Neural cell (in vitro differentiated cells): ENCODE measurements around the gene FRRS1L. TPM values are rescaled to one million over a fixed set of nuclear protein-coding genes. Genes with fewer than 3 reads are reported as not detected.

Source experiments
- H2AFZ ChIP-seq: fragments of 200-600, 300-800 bp; sonication (generic), shearing (Covaris generic); 2 replicates; pipeline ENCODE4 v1.6.0; 2014; ENCODE audit warnings: low read depth, mild to moderate bottlenecking, antibody characterized with exemption, low read length, moderate library complexity
- H3F3A ChIP-seq: fragments of 200-600 bp; shearing (Covaris generic); 2 replicates; pipeline ENCODE4 v1.6.1; 2016; ENCODE audit warnings: mild to moderate bottlenecking, moderate library complexity, mixed read lengths, antibody characterized with exemption, low read length; ENCODE audit not compliant: insufficient read depth, poor library complexity, severe bottlenecking
- H3K27ac ChIP-seq: fragments of 200-600, 300-800 bp; sonication (generic), shearing (Covaris generic); 2 replicates; pipeline ENCODE4 v1.5.1; 2014; ENCODE audit warnings: mild to moderate bottlenecking, low read length, moderate library complexity
- H3K27me3 ChIP-seq: fragments of 300-800, 200-600 bp; sonication (generic), shearing (Covaris generic); 2 replicates; pipeline ENCODE4 v1.6.0; 2014; ENCODE audit warnings: mild to moderate bottlenecking, low read depth, low read length, moderate library complexity; ENCODE audit not compliant: insufficient read depth
- H3K36me3 ChIP-seq: fragments of 300-800, 200-600 bp; sonication (generic), shearing (Covaris generic); 2 replicates; pipeline ENCODE4 v1.5.1; 2014; ENCODE audit warnings: mild to moderate bottlenecking, antibody characterized with exemption, low read length, moderate library complexity; ENCODE audit not compliant: insufficient read depth
- H3K4me2 ChIP-seq: fragments of 300-800, 200-600 bp; sonication (generic), shearing (Covaris generic); 2 replicates; pipeline ENCODE4 v1.6.0; 2014; ENCODE audit warnings: mild to moderate bottlenecking, low read length
- H3K4me3 ChIP-seq: fragments of 300-800, 200-600 bp; sonication (generic), shearing (Covaris generic); 2 replicates; pipeline ENCODE4 v1.5.1; 2014; ENCODE audit warnings: mild to moderate bottlenecking, low read length, moderate library complexity
- H3K79me2 ChIP-seq: fragments of 200-600 bp; shearing (Covaris generic); replicated peaks from 2 replicates; pipeline ENCODE4 v1.6.0; 2014; ENCODE audit warnings: mild to moderate bottlenecking, low read length, moderate library complexity; ENCODE audit not compliant: insufficient read depth
- H3K9ac ChIP-seq: fragments of 300-800, 200-600 bp; sonication (generic), shearing (Covaris generic); 2 replicates; pipeline ENCODE4 v1.6.1; 2016; ENCODE audit warnings: mild to moderate bottlenecking, low read length, mixed read lengths
- H3K9me2 ChIP-seq: fragments of 200-600 bp; shearing (Covaris generic); 2 replicates; pipeline ENCODE4 v1.6.1; 2016; ENCODE audit warnings: mild to moderate bottlenecking, low read length, mixed read lengths; ENCODE audit not compliant: insufficient read depth
- H3K9me3 ChIP-seq: fragments of 200-600, 300-800 bp; sonication (generic), shearing (Covaris generic); 2 replicates; pipeline ENCODE4 v1.6.1; 2016; ENCODE audit warnings: mild to moderate bottlenecking, mixed run types, low read length, moderate library complexity, mixed read lengths
- H4K20me1 ChIP-seq: fragments of 200-600 bp; shearing (Covaris generic); 2 replicates; pipeline ENCODE4 v1.6.1; 2016; ENCODE audit warnings: mild to moderate bottlenecking, mixed run types; ENCODE audit not compliant: insufficient read depth
- EP300 ChIP-seq: fragments of 450-650 bp; conservative IDR thresholded peaks from 2 replicates; pipeline ENCODE4 v1.6.1; 2014; ENCODE audit warnings: antibody characterized with exemption, mild to moderate bottlenecking, moderate library complexity; ENCODE audit not compliant: poor library complexity, severe bottlenecking
- EZH2 ChIP-seq: fragments of 200-600, 300-800 bp; shearing (Covaris generic), sonication (generic); IDR thresholded peaks from 2 replicates; pipeline ENCODE4 v1.6.1; 2014; ENCODE audit warnings: antibody characterized with exemption, low read length, borderline replicate concordance, mild to moderate bottlenecking; ENCODE audit not compliant: insufficient read depth, poor library complexity, severe bottlenecking
- MXI1 ChIP-seq: fragments of 450-650 bp; conservative IDR thresholded peaks from 2 replicates; pipeline ENCODE4 v1.6.1; 2014; ENCODE audit warnings: antibody characterized with exemption, mild to moderate bottlenecking; ENCODE audit not compliant: poor library complexity, severe bottlenecking
- POLR2AphosphoS5 ChIP-seq: IDR thresholded peaks from 2 replicates; pipeline ENCODE4 v1.6.1; 2012
- RAD21 ChIP-seq: fragments of 450-650 bp; conservative IDR thresholded peaks from 2 replicates; pipeline ENCODE4 v1.6.1; 2014; ENCODE audit warnings: antibody characterized with exemption, mild to moderate bottlenecking, moderate library complexity
- SMC3 ChIP-seq: fragments of 450-650 bp; conservative IDR thresholded peaks from 2 replicates; pipeline ENCODE4 v1.6.1; 2014; ENCODE audit warnings: antibody characterized with exemption, mild to moderate bottlenecking, moderate library complexity; ENCODE audit not compliant: poor library complexity
- TAF1 ChIP-seq: IDR thresholded peaks from 2 replicates; pipeline ENCODE4 v1.6.1; 2012; ENCODE audit warnings: low read depth
- polyA plus RNA-seq: library from polyadenylated mRNA; depleted of rRNA; stranded (reverse); fragments of >200 nt; gene quantifications from 2 replicates; pipeline ENCODE4 v1.2.3, GENCODE V29; 2014
- TF ChIP-seq, protein P1 (sequence below): fragments of 450-650 bp; IDR thresholded peaks from 2 replicates; pipeline ENCODE4 v1.5.1; 2014; ENCODE audit warnings: antibody characterized with exemption, mild to moderate bottlenecking, moderate library complexity; ENCODE audit not compliant: poor library complexity, severe bottlenecking
- TF ChIP-seq, protein P2 (sequence below): IDR thresholded peaks from 2 replicates; pipeline ENCODE4 v1.6.1; 2012; ENCODE audit warnings: borderline replicate concordance

FRRS1L gene
- polyA plus RNA-seq, 1 donor from 2014 or later: 20.4 TPM

DNA sequence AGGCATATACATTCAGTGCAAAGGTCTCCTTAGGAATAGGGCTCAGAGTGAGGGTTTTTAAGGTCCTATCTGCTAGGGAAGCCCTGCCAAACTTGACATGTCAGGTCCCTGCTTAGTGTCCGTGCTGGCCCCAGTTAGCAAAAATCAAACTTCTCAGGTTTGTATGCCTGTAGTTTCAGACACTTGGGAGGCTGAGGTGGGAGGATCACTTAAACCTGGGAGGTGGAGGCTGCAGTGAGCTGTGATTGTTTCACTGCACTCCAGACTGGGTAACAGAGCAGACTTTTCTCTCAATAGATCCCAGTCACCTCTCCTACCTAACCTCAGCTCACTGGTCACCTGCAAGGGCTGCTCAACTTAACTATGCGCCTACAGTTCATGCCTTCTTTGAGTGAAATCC, 28.6 kb downstream of the FRRS1L start (continued):
- TF ChIP-seq, protein P1, sequence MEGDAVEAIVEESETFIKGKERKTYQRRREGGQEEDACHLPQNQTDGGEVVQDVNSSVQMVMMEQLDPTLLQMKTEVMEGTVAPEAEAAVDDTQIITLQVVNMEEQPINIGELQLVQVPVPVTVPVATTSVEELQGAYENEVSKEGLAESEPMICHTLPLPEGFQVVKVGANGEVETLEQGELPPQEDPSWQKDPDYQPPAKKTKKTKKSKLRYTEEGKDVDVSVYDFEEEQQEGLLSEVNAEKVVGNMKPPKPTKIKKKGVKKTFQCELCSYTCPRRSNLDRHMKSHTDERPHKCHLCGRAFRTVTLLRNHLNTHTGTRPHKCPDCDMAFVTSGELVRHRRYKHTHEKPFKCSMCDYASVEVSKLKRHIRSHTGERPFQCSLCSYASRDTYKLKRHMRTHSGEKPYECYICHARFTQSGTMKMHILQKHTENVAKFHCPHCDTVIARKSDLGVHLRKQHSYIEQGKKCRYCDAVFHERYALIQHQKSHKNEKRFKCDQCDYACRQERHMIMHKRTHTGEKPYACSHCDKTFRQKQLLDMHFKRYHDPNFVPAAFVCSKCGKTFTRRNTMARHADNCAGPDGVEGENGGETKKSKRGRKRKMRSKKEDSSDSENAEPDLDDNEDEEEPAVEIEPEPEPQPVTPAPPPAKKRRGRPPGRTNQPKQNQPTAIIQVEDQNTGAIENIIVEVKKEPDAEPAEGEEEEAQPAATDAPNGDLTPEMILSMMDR: no peak
- no peak for TF ChIP-seq POLR2AphosphoS5
- TF ChIP-seq EP300: no peak

DNA sequence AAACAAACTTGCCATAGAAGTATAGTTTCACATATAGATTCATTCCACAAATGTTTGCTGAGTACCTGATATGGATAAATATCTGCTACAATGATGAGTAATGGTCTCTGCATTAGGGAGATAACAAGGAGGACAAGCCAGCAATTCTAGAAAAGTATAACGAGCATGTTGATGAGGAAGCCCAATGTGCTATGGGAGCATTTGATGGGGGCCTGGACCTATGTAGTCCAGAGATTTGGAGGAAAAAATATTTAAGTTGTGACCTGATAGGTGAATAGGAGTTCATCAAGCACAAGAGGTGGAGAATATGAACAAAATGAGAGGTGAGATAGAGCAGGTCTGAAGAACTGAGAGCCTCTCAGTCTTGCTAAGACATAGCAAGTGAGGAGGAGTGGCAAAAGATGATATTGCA, 32.9 kb downstream of the FRRS1L start:
- no peaks in the 10 kb centered on the region for H3K9me3 ChIP-seq
- H3K27ac ChIP-seq: no peak overlapping the region
- H3K9ac ChIP-seq: no peak overlapping the region
- no peaks in the 10 kb centered on the region for H3K27me3 ChIP-seq
- H3K79me2 ChIP-seq: no peaks in the 10 kb centered on the region
- H2AFZ ChIP-seq: no peak overlapping the region
- no peaks in the 10 kb centered on the region for H3F3A ChIP-seq
- H3K9me2 ChIP-seq: no peaks in the 10 kb centered on the region
- H4K20me1 ChIP-seq: no peaks in the 10 kb centered on the region
- no peak overlapping the region for H3K4me2 ChIP-seq
- no peak overlapping the region for H3K4me3 ChIP-seq
- TF ChIP-seq POLR2AphosphoS5: no peak
- no peak for TF ChIP-seq EZH2
- TF ChIP-seq EP300: no peak
- TF ChIP-seq, protein P2, sequence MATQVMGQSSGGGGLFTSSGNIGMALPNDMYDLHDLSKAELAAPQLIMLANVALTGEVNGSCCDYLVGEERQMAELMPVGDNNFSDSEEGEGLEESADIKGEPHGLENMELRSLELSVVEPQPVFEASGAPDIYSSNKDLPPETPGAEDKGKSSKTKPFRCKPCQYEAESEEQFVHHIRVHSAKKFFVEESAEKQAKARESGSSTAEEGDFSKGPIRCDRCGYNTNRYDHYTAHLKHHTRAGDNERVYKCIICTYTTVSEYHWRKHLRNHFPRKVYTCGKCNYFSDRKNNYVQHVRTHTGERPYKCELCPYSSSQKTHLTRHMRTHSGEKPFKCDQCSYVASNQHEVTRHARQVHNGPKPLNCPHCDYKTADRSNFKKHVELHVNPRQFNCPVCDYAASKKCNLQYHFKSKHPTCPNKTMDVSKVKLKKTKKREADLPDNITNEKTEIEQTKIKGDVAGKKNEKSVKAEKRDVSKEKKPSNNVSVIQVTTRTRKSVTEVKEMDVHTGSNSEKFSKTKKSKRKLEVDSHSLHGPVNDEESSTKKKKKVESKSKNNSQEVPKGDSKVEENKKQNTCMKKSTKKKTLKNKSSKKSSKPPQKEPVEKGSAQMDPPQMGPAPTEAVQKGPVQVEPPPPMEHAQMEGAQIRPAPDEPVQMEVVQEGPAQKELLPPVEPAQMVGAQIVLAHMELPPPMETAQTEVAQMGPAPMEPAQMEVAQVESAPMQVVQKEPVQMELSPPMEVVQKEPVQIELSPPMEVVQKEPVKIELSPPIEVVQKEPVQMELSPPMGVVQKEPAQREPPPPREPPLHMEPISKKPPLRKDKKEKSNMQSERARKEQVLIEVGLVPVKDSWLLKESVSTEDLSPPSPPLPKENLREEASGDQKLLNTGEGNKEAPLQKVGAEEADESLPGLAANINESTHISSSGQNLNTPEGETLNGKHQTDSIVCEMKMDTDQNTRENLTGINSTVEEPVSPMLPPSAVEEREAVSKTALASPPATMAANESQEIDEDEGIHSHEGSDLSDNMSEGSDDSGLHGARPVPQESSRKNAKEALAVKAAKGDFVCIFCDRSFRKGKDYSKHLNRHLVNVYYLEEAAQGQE: no peak
- TF ChIP-seq MXI1: no peak
- TF ChIP-seq, protein P1: no peak
- TF ChIP-seq TAF1: no peak
- TF ChIP-seq SMC3: no peak
- no peak for TF ChIP-seq RAD21
- no peaks in the 10 kb centered on the region for H3K36me3 ChIP-seq

DNA sequence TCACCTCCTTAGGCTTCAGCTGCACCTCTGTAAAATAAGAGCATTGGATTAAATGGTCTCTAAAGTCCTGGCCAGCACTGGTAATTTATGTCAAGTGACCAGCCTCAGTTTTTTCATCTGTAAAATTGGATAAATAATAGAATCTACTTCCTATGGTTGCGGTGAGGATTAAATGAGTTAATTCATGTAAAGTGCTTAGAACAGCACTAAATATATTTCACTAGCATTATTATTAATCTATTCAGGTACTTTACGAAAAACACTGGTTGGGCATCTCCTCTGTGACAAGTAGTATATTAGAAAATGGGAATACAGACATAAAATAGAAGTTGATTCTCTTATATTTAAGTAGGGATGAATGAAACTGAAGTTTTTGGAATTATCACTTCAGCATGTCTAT, 33.5 kb downstream of the FRRS1L start:
- H3F3A ChIP-seq: no peaks in the 10 kb centered on the region
- no peaks in the 10 kb centered on the region for H3K27me3 ChIP-seq
- H4K20me1 ChIP-seq: no peaks in the 10 kb centered on the region
- no peak overlapping the region for H3K27ac ChIP-seq
- H3K4me2 ChIP-seq: no peak overlapping the region
- no peak overlapping the region for H2AFZ ChIP-seq
- H3K79me2 ChIP-seq: no peaks in the 10 kb centered on the region
- no peaks in the 10 kb centered on the region for H3K9me2 ChIP-seq
- H3K9ac ChIP-seq: no peak overlapping the region
- H3K4me3 ChIP-seq: no peak overlapping the region
- H3K36me3 ChIP-seq: no peaks in the 10 kb centered on the region
- H3K9me3 ChIP-seq: no peaks in the 10 kb centered on the region
- no peak for TF ChIP-seq TAF1
- TF ChIP-seq POLR2AphosphoS5: no peak
- no peak for TF ChIP-seq RAD21
- no peak for TF ChIP-seq SMC3
- no peak for TF ChIP-seq MXI1
- TF ChIP-seq, protein P2: no peak
- TF ChIP-seq, protein P1: no peak
- no peak for TF ChIP-seq EZH2
- no peak for TF ChIP-seq EP300
